ENCODE measurements around the gene KANSL3. TPM values are rescaled to one million over a fixed set of nuclear protein-coding genes. Genes with fewer than 3 reads are reported as not detected.

The KANSL3 gene
- total and polyA plus RNA-seq, 9 of the 15 experiments (the other 6 are each of a cell fraction or from before 2014, with no cell fraction given): 11.3 to 43.7 (median 27.9) TPM

GRCh38 chr2:96638144-96639121, at the start of gene KANSL3 (continued):
- TF ChIP-seq RERE (CRISPR knock-in tag; IDR thresholded peaks at IDR 0.05; ENCODE audit: borderline replicate concordance): no peak
- peak; percentile 82 for TF ChIP-seq TAF1 (IDR thresholded peaks at IDR 0.05; ENCODE audit: control insufficient read depth, extremely low read depth, insufficient read depth, low read length, severe bottlenecking)
- TF ChIP-seq HINFP (tag; conservative IDR thresholded peaks at IDR 0.05; ENCODE audit: low read depth): no peak
- TF ChIP-seq STAT5B (CRISPR knock-in tag; IDR thresholded peaks at IDR 0.05): no peak
- TF ChIP-seq SUPT5H (IDR thresholded peaks at IDR 0.05): peak; percentile 84
- no peak for TF ChIP-seq ILF3 (IDR thresholded peaks at IDR 0.05; ENCODE audit: borderline replicate concordance)
- TF ChIP-seq FOXP4 (CRISPR knock-in tag; IDR thresholded peaks at IDR 0.05; ENCODE audit: borderline replicate concordance): peak; percentile 93; the same call in 1 of the 2 replicates
- peak; percentile 68 for TF ChIP-seq ZBTB7A (IDR thresholded peaks at IDR 0.05; ENCODE audit: borderline replicate concordance, control insufficient read depth, low read depth, low read length)
- peak; percentile 83; the same call in 1 of the 2 replicates for TF ChIP-seq E2F5 (CRISPR knock-in tag; IDR thresholded peaks at IDR 0.05)
- no peak for TF ChIP-seq POLR2AphosphoS2 (IDR thresholded peaks at IDR 0.05; ENCODE audit: low read length)
- TF ChIP-seq SPI1 (IDR thresholded peaks at IDR 0.05; ENCODE audit: borderline replicate concordance, low read depth, low read length): no peak
- 0 out of 2 replicates have a peak, but pooled peaks have one; percentile 63 for TF ChIP-seq MEF2A (IDR thresholded peaks at IDR 0.05; ENCODE audit: control insufficient read depth, low read depth, low read length)

All from K562 (cell line).